Breast epithelium (tissue), 3 donors: ENCODE data around the gene RACGAP1.

ENCODE experiments used
- CTCF ChIP-seq, 3 donors: fragments of 450-650 bp; IDR thresholded peaks; one replicate each; pipeline ENCODE4 v1.5.1; 2016 to 2017; ENCODE audit warnings: antibody characterized with exemption in 3 of 3, mild to moderate bottlenecking in 3 of 3, moderate library complexity in 3 of 3
- POLR2A ChIP-seq: fragments of 450-650 bp; IDR thresholded peaks from one replicate; pipeline ENCODE4 v1.6.1; 2016; ENCODE audit warnings: antibody characterized with exemption, mild to moderate bottlenecking, moderate library complexity
- POLR2AphosphoS5 ChIP-seq, 3 donors: sonication (generic); formaldehyde crosslinking; IDR thresholded peaks; one replicate each; pipeline ENCODE4 v1.6.1; 2017; ENCODE audit warnings: antibody characterized with exemption in 3 of 3

GRCh38 chr12:49946497-49946896 is 78.8 kb downstream of the RACGAP1 start:
- no peak for TF ChIP-seq CTCF (IDR thresholded peaks at IDR 0.05)
- TF ChIP-seq POLR2A = no peak
- TF ChIP-seq POLR2AphosphoS5 (IDR thresholded peaks at IDR 0.05) = no peak
